ENCODE data around the gene SEPTIN8.

Gene SEPTIN8

DNA sequence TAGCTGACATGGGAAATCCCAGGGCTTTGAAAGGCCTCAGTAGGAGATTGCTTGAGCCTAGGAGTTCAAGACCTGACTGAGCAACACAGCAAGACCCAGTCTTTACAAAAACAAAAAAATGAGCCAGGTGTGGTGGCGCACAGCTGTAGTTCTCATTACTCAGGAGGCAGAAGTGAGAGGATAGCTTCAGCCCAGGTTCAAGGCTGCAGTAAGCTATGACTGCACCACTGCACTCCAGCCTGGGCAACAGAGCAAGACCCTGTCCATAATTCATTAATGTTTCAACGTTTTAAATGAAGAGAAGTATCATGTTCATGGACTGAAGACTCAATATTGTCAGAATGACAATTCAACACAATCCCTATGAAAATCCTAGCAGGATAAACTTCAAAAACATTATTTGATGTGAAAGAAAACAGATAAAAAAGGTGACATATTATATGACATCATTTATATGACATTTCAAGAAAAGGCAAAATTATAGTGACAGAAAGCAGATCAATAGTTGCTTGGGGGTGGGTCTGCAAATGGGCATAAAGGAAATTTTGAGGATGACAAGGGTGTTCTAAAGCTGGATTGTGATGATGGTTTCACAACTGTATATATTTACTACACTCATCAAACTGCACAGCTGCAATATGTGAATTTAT, 43.4 kb downstream of the SEPTIN8 start:
- TF ChIP-seq RAD21 (IDR thresholded peaks at IDR 0.05; ENCODE audit: low read depth) (no peak), EGR1 (IDR thresholded peaks at IDR 0.05) (no peak), CEBPB (IDR thresholded peaks at IDR 0.05) (no peak)
- TF ChIP-seq, protein P1, sequence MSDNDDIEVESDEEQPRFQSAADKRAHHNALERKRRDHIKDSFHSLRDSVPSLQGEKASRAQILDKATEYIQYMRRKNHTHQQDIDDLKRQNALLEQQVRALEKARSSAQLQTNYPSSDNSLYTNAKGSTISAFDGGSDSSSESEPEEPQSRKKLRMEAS (IDR thresholded peaks at IDR 0.05), result no peak

DNA sequence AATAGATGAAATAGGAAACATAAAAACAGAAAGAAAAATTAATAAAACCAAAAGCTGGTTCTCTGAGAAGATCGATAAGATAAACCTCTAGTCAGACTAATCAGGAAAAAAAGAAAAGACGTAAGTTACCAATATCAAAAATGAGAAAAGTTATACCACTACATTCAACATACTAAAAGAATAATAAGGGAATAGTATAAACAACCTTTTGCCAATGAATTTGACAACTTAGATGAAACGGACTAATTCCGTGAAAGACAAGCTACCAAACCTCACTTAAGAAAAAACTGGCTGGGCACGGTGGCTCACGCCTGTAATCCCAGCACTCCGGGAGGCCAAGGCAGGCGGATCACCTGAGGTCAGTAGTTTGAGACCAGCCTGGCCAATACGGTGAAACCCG, 47.1 kb downstream of the SEPTIN8 start:
- no peak for TF ChIP-seq FOXM1 (IDR thresholded peaks at IDR 0.05; ENCODE audit: borderline replicate concordance, low read depth)

DNA sequence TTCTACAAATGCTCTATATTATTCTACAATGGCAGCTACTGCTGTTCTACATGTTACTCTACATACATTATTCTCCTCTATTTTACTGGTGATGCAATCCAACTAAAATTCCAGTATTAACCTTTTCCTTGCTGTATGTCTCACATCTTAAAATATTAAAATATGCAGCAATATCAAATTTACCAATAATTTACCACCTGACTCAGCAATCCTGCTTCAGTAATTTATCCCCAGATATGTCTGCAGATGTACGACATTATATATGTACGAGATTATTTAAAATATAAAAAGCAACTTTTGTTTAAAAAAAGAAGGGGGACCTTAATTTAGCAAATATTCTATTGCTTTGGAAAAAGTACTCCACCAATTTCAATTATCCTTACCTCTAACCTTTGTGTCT, 51.3 kb downstream of the SEPTIN8 start:
- TF ChIP-seq EP300 (IDR thresholded peaks at IDR 0.05; ENCODE audit: borderline replicate concordance), result no peak
- TF ChIP-seq TAF1 (IDR thresholded peaks at IDR 0.05; ENCODE audit: low read depth), result no peak
- TF ChIP-seq NFIC (IDR thresholded peaks at IDR 0.05), result no peak
- TF ChIP-seq, protein P1 (IDR thresholded peaks at IDR 0.05), result no peak
- no peak for TF ChIP-seq TCF12 (IDR thresholded peaks at IDR 0.05; ENCODE audit: low read depth)
- TF ChIP-seq, protein P2, sequence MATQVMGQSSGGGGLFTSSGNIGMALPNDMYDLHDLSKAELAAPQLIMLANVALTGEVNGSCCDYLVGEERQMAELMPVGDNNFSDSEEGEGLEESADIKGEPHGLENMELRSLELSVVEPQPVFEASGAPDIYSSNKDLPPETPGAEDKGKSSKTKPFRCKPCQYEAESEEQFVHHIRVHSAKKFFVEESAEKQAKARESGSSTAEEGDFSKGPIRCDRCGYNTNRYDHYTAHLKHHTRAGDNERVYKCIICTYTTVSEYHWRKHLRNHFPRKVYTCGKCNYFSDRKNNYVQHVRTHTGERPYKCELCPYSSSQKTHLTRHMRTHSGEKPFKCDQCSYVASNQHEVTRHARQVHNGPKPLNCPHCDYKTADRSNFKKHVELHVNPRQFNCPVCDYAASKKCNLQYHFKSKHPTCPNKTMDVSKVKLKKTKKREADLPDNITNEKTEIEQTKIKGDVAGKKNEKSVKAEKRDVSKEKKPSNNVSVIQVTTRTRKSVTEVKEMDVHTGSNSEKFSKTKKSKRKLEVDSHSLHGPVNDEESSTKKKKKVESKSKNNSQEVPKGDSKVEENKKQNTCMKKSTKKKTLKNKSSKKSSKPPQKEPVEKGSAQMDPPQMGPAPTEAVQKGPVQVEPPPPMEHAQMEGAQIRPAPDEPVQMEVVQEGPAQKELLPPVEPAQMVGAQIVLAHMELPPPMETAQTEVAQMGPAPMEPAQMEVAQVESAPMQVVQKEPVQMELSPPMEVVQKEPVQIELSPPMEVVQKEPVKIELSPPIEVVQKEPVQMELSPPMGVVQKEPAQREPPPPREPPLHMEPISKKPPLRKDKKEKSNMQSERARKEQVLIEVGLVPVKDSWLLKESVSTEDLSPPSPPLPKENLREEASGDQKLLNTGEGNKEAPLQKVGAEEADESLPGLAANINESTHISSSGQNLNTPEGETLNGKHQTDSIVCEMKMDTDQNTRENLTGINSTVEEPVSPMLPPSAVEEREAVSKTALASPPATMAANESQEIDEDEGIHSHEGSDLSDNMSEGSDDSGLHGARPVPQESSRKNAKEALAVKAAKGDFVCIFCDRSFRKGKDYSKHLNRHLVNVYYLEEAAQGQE (IDR thresholded peaks at IDR 0.05; ENCODE audit: low read depth), result no peak
- TF ChIP-seq EGR1 (IDR thresholded peaks at IDR 0.05), result no peak
- TF ChIP-seq, protein P3, sequence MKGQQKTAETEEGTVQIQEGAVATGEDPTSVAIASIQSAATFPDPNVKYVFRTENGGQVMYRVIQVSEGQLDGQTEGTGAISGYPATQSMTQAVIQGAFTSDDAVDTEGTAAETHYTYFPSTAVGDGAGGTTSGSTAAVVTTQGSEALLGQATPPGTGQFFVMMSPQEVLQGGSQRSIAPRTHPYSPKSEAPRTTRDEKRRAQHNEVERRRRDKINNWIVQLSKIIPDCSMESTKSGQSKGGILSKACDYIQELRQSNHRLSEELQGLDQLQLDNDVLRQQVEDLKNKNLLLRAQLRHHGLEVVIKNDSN (IDR thresholded peaks at IDR 0.05), result no peak
- no peak for TF ChIP-seq TEAD4 (IDR thresholded peaks at IDR 0.05)
- no peak for TF ChIP-seq YY1 (IDR thresholded peaks at IDR 0.05; ENCODE audit: low read depth)
- no peak for TF ChIP-seq RAD21 (IDR thresholded peaks at IDR 0.05; ENCODE audit: low read depth)
- TF ChIP-seq FOXM1 (IDR thresholded peaks at IDR 0.05; ENCODE audit: borderline replicate concordance, low read depth), result no peak
- no peak for TF ChIP-seq CREB1 (IDR thresholded peaks at IDR 0.05; ENCODE audit: low read depth)
- no peak for TF ChIP-seq ZBTB7A (IDR thresholded peaks at IDR 0.05; ENCODE audit: low read depth)
- TF ChIP-seq CEBPB (IDR thresholded peaks at IDR 0.05), result no peak

DNA sequence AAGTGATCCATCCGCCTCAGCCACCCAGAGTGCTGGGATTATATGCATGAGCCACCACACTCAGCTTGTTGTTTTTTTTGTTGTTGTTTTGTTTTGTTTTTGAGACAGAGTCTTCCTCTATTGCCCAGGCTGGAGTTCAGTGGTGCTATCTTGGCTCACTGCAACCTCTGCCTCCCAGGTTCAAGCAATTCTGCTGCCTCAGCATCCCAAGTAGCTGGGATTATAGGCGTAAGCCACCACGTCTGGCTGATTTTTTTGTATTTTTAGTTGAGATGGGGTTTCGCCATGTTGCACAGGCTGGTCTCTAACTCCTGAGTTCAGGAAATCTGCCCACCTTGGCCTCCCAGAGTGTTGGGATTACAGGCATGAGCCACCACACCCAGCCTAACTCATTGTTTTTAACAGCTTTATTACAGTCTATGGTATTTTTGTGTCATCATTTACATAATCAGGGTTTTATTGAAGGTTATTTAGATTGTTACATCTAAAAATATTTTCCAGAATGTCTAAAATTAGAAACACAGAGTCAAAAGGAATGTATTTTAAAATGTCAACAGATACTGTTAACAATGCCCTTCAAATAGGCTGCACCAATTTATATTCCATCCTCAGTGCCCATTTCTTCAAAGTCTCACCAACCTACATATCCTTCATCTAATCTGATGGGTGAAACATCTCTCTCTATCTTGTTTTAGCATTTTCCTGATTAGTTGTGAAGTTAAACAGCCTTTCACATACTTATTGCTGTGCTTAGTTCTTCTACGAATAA, 58.3 kb downstream of the SEPTIN8 start:
- no peak for TF ChIP-seq EP300 (IDR thresholded peaks at IDR 0.05; ENCODE audit: borderline replicate concordance)
- TF ChIP-seq CREB1 (IDR thresholded peaks at IDR 0.05; ENCODE audit: low read depth), result no peak
- TF ChIP-seq TCF12 (IDR thresholded peaks at IDR 0.05; ENCODE audit: low read depth), result no peak
- TF ChIP-seq, protein P3 (IDR thresholded peaks at IDR 0.05), result no peak
- no peak for TF ChIP-seq FOXM1 (IDR thresholded peaks at IDR 0.05; ENCODE audit: borderline replicate concordance, low read depth)
- TF ChIP-seq TEAD4 (IDR thresholded peaks at IDR 0.05), result no peak
- no peak for TF ChIP-seq NFIC (IDR thresholded peaks at IDR 0.05)
- TF ChIP-seq CEBPB (IDR thresholded peaks at IDR 0.05), result no peak
- no peak for TF ChIP-seq EGR1 (IDR thresholded peaks at IDR 0.05)
- no peak for TF ChIP-seq RAD21 (IDR thresholded peaks at IDR 0.05; ENCODE audit: low read depth)
- TF ChIP-seq YY1 (IDR thresholded peaks at IDR 0.05; ENCODE audit: low read depth), result no peak
- TF ChIP-seq, protein P1 (IDR thresholded peaks at IDR 0.05), result no peak
- TF ChIP-seq, protein P2 (IDR thresholded peaks at IDR 0.05; ENCODE audit: low read depth), result no peak

DNA sequence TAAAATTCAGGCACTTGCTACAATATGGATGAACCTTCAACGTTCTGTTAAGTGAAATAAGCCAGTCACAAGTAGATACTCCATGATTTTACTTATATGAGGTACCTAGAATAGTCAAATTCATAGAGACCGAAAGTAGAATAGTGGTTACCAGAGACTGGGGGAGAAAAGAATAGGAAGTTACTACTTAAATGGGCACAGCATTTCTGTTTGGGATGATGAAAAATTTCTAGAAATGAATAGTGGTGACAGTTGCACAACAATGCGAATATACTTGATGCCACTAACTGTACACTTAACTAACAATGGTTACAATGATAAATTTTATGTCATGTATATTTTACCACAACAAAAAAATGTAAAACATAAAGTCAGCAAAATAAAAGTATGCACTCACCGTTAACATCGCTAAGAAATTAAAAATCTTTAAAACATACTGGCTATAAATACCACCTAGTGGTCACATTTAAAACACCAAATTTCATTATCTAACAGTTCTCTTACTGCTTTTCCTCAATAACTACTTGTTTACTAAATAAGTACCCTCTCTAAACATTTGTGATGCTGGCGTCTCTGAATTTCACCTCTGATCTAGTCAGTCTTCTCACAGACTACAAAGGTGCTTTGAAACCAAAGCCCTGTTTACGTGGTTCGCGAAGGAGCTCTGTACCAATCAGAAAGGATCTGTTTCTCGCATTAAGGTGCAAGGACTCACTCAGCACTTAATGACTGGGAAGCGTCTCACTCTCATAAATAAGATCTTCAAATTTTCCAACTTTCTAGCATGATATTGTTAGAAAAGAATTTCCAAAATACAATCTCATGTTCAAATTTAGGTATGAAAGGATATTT, 62.4 kb downstream of the SEPTIN8 start:
- 0 out of 2 replicates have a peak, but pooled peaks have one; percentile 20 for TF ChIP-seq CEBPB (IDR thresholded peaks at IDR 0.05)
- no peak for TF ChIP-seq EGR1 (IDR thresholded peaks at IDR 0.05)
- TF ChIP-seq RAD21 (IDR thresholded peaks at IDR 0.05; ENCODE audit: low read depth), result peak; percentile 34

Measured in Ishikawa (cell line).